ENCODE data around the gene ZNF239.

- TF ChIP-seq CTCF (IDR thresholded peaks at IDR 0.05) (no peak), POLR2A (IDR thresholded peaks at IDR 0.05) (no peak)
Measured at GRCh38 chr10:43594944-43595589, 20.7 kb upstream of the ZNF239 start.

All from Peyer's patch (tissue), 4 donors.